Stimulated activated CD4-positive, alpha-beta T cell treated with anti-CD3 and anti-CD28 coated beads, Interleukin-12 subunit alpha, Interleukin-12 subunit beta, amount 100 ng/mL, for 4 hours (primary cell): Measurements from ENCODE around the gene CDC25A.
A peak's percentile ranks its signal among the peaks of the same experiment; 100 is the strongest.
"Not testable (repeated sequence)": the region's sequence is repeated elsewhere in the genome, so short reads cannot be mapped to it uniquely, and the experiment has no call there.

ENCODE experiments used
- DNase-seq: peaks from one replicate; pipeline ENCODE4 v3.0.0-alpha.2; 2020

CDC25A gene

GRCh38 chr3:48188266-48189201 lies at the start of gene CDC25A:
Gene CDC25A (minus strand): TSS chr3:48188417. CDS start chr3:48187947, 470 bp downstream.
- peak; percentile 85 for DNase-seq

- DNase-seq: no peak
Measured at GRCh38 chr3:48236531-48236930, 48.3 kb upstream of the CDC25A start.

DNA sequence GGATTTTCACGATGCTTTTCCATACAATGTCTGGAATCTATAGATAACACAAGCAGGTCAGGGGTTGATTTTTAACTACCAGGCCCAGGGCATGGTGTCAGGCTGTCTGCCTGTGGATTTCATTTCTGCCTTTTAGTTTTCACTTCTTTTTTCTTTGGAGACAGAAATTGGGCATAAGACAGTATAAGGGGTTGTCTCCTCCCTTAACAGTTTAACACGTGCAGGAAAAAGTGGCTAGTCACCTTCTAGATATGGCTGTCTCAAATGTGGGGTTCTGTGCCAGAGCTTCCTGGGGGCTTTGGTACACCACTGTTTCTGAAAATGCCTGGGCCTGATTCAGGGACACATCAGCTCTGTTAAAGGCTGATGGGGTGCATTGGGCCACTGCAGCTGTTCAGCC lies 45.3 kb upstream of the CDC25A start:
- no peak for DNase-seq

DNA sequence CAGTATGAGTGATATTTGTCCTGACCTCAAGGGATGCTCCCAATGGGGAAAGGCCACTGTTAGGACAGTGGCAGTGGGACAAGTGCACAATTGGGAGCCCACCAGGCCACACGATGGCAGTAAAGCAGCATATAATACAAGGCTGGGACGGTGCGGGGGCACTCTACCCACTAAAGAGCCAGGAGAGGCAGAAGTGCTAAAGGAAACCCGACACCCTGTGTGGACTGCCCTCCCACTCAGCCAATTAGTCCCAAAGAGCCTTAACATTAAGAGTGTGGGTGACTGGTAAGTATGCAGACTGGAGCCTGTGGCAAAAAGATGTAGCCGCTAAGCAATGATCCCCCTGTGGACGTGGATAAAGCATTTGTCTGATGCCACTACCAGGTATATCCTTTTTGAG lies 44.5 kb upstream of the CDC25A start:
- peak; percentile 50 for DNase-seq

- no peak for DNase-seq
Measured at GRCh38 chr3:48232232-48232631, 44.0 kb upstream of the CDC25A start.

- no peak for DNase-seq
Measured at GRCh38 chr3:48226939-48227338, 38.7 kb upstream of the CDC25A start.

GRCh38 chr3:48225587-48225986 lies 37.4 kb upstream of the CDC25A start:
- no peak for DNase-seq

- DNase-seq: no peak
Measured at GRCh38 chr3:48222616-48223513, 34.6 kb upstream of the CDC25A start, which contains the start of gene CAMP. Gene CAMP (plus strand): TSS chr3:48223495. CDS start chr3:48223512, 17 bp downstream.

- no peak for DNase-seq
Measured at GRCh38 chr3:48220746-48221145, 32.5 kb upstream of the CDC25A start.

GRCh38 chr3:48219543-48219942 lies 31.3 kb upstream of the CDC25A start:
- no peak for DNase-seq

GRCh38 chr3:48218537-48218936 lies 30.3 kb upstream of the CDC25A start:
- no peak for DNase-seq

DNA sequence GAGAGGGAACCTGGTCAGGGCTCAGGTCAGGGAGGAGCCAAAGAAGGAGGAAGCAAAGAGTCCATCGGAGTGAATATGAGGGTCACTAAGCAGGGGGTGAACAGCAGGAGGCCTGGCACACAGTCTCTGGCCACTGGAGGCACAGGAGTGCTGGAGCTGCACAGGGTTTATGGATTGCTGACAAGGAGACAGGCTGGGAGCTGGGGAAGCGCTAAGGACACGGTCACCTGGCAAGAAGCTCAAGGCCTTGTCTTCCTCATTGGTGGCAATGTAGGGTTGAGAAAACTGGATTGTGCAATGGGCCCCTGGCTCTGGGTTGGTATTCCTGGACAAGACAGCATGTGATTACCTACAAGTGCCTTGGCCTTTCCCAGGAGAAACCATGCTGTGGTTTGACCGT lies 29.2 kb upstream of the CDC25A start:
- no peak for DNase-seq

- no peak for DNase-seq
Measured at GRCh38 chr3:48215876-48216275, 27.7 kb upstream of the CDC25A start.

- DNase-seq: no peak
Measured at GRCh38 chr3:48215466-48215865, 27.2 kb upstream of the CDC25A start.

DNA sequence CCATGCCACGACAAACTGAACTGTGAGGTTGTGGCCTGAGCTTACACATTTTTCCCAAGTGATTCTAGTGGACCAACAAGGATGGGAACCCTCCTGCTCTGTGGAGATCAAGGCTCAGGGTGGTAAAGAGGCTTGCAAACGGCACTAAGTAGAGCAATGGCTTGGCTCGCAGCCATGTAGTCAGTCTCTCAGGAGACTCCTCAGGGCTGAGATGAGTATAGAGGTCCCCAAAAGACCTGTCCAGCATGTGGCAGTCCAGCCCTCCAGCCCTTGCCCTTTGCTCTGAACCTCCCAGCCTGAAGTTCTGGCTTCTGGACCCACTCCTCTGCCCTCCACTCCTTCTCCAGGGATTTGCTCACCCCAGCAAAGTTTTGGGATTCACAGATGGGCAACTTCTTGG lies 26.8 kb upstream of the CDC25A start:
- DNase-seq: no peak

DNA sequence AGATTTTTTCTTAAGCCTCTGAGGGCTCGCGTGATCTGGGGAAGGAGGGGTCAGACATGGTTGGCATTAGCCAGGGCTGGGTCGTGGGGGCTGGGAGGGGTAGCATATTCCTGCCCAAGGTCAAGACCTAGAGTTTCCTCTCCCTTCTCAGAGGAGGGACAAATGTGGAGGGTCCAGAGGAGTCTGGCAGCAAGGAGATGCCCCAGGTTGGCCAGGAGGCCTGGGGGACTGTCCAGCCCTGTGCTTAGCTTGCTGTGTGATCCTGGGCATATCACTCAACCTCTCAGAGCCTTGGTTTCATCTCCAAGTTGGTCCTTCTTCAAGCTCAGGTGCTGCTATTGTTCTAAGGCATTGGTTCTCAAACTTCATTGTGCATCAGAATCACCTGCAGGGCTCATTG lies 26.0 kb upstream of the CDC25A start:
- no peak for DNase-seq

GRCh38 chr3:48211776-48212175 lies 23.6 kb upstream of the CDC25A start:
- DNase-seq: not testable (repeated sequence)

DNA sequence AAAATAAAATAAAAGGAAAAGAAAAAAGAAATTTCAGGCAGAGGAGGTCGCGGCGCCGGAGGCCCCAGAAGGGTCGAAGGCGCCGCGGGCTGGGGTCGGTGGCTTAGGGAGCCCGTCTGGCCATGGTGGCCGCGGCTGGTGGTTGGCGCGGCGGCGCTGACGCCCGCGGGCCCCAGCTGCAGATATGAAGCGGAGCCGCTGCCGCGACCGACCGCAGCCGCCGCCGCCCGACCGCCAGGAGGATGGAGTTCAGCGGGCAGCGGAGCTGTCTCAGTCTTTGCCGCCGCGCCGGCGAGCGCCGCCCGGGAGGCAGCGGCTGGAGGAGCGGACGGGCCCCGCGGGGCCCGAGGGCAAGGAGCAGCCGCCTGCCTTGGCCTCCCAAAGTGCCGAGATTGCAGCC lies 22.3 kb upstream of the CDC25A start:
- DNase-seq: not testable (repeated sequence)

- DNase-seq: no peak
Measured at GRCh38 chr3:48209445-48209844, 21.2 kb upstream of the CDC25A start.

DNA sequence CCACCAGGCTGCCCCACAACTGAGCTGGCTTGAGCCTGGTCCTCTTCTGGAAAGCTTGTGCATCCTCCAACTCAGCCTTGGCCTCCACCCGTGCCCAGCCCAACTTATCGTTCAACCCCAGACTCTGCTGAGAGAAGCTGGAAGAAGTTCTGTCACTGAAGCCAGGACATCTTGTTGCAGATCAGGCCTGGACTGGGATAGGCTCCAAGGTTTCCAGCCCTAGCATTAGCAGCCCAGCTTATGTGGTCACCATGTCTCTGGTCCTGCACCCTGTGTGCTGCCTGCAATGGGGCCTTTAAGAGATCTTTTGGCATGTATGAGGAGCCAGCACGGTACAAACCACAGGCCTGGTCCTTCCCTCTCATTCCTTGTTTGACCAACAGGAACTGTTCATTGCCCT lies 19.9 kb upstream of the CDC25A start:
- DNase-seq: no peak

GRCh38 chr3:48202632-48203031 lies 14.4 kb upstream of the CDC25A start:
- DNase-seq: no peak

DNA sequence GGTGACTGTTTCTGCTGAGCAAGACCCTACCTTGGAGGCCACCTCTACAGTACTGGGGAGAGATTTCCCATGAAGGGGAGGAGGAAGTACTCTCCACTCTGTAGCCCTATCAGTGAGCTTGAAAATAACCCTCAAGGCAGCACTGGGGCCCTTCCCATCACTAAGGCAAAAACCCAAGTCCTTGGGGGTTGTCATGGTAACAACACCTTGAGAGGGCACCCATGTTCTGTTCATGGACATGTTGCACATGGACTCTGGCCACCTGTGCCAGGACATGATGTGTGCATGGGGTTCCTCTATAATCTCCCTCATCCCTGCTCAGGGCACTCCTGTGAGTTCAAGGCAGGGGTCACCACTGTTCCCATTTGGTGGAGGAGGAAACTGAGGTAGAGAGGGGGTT lies 10.9 kb upstream of the CDC25A start:
- no peak for DNase-seq

DNA sequence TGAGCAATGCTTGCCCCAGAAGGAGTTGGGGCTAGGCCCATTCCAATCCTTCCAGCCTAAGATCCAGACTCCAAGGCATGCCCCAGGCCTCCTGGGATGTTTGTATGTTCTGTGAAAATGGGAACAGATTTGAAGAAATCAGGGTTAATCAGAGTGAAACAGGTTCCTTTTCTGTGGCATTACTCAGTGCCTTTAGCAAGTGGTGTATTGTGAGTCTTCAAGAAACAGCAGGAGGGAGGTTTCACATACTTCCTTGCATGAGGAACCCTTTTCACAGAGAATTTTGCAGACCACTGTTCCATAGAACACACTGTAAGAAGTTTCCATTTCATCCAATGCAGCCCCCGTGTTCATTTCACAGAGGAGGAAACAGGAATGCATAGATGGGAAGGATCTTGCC lies 8.4 kb upstream of the CDC25A start:
- no peak for DNase-seq
